ENCODE data around the gene BMI1.

DNA sequence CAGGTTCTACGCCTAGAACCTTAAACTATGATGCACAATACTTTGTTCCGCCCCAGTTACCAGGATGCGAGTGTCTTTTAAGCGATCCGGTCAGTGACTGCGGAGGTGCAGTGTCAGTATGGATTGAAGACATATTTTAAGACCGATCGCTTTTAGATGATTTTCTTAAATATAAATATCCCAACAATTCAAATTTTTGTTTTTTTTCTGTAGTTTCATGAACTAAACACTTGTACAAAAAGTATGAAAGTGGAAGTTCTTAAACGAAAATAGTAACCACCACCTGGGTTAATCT, 3.9 kb upstream of the BMI1 start:
- TF ChIP-seq, protein P1, sequence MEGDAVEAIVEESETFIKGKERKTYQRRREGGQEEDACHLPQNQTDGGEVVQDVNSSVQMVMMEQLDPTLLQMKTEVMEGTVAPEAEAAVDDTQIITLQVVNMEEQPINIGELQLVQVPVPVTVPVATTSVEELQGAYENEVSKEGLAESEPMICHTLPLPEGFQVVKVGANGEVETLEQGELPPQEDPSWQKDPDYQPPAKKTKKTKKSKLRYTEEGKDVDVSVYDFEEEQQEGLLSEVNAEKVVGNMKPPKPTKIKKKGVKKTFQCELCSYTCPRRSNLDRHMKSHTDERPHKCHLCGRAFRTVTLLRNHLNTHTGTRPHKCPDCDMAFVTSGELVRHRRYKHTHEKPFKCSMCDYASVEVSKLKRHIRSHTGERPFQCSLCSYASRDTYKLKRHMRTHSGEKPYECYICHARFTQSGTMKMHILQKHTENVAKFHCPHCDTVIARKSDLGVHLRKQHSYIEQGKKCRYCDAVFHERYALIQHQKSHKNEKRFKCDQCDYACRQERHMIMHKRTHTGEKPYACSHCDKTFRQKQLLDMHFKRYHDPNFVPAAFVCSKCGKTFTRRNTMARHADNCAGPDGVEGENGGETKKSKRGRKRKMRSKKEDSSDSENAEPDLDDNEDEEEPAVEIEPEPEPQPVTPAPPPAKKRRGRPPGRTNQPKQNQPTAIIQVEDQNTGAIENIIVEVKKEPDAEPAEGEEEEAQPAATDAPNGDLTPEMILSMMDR (IDR thresholded peaks at IDR 0.05; ENCODE audit: extremely low read depth in 1 of 2, insufficient read depth in 1 of 2, low read depth in 1 of 2, low read length in 2 of 2) = no peak
- no peak for TF ChIP-seq POLR2A (IDR thresholded peaks at IDR 0.05; ENCODE audit: low read depth, low read length)
- no peak for TF ChIP-seq EZH2 (IDR thresholded peaks at IDR 0.05; ENCODE audit: borderline replicate concordance, low read depth, low read length, severe bottlenecking)
- TF ChIP-seq, protein P2, sequence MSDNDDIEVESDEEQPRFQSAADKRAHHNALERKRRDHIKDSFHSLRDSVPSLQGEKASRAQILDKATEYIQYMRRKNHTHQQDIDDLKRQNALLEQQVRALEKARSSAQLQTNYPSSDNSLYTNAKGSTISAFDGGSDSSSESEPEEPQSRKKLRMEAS (IDR thresholded peaks at IDR 0.05; ENCODE audit: insufficient read depth, insufficient read length) = no peak
- no peak for TF ChIP-seq FOS (IDR thresholded peaks at IDR 0.05; ENCODE audit: borderline replicate concordance, insufficient read depth, low read length)

All from endothelial cell of umbilical vein (primary cell).